Osteocyte (in vitro differentiated cells): ENCODE results near the gene LFNG. TPM values are rescaled to one million over a fixed set of nuclear protein-coding genes. Genes with fewer than 3 reads are reported as not detected.
A peak's percentile ranks its signal among the peaks of the same experiment; 100 is the strongest.

ENCODE experiments used
- DNase-seq: peaks from one replicate; pipeline ENCODE4 v3.0.0; 2021; ENCODE audit warnings: mixed read lengths; ENCODE audit not compliant: unreplicated experiment; ENCODE audit errors: extremely low spot score
- H3K27ac Mint-ChIP-seq: one replicate; pipeline ENCODE4 v1.8.0; 2021; ENCODE audit warnings: mild to moderate bottlenecking, mixed read lengths; ENCODE audit not compliant: unreplicated experiment
- H3K27me3 Mint-ChIP-seq: one replicate; pipeline ENCODE4 v1.8.0; 2021; ENCODE audit warnings: mixed read lengths; ENCODE audit not compliant: unreplicated experiment
- H3K36me3 Mint-ChIP-seq: one replicate; pipeline ENCODE4 v1.8.0; 2021; ENCODE audit warnings: mixed read lengths; ENCODE audit not compliant: unreplicated experiment
- H3K4me1 Mint-ChIP-seq: one replicate; pipeline ENCODE4 v1.8.0; 2021; ENCODE audit warnings: mixed read lengths; ENCODE audit not compliant: unreplicated experiment
- H3K4me3 Mint-ChIP-seq: one replicate; pipeline ENCODE4 v1.8.0; 2021; ENCODE audit warnings: mild to moderate bottlenecking, moderate library complexity, mixed read lengths; ENCODE audit not compliant: unreplicated experiment
- H3K9me3 Mint-ChIP-seq: one replicate; pipeline ENCODE4 v1.8.0; 2021; ENCODE audit warnings: mixed read lengths; ENCODE audit not compliant: unreplicated experiment
- total RNA-seq: library from RNA; stranded (reverse); gene quantifications from 2 replicates; pipeline ENCODE4 v1.2.1, GENCODE V29; 2021
- TF ChIP-seq, protein P1 (sequence below): fragments of 200-600 bp; sonication (generic); IDR thresholded peaks from 2 replicates; pipeline ENCODE4 v1.5.0; 2021; ENCODE audit warnings: antibody characterized with exemption, mild to moderate bottlenecking, moderate library complexity

The LFNG gene
- total RNA-seq, 1 donor from 2014 or later, result 23.3 TPM

DNA sequence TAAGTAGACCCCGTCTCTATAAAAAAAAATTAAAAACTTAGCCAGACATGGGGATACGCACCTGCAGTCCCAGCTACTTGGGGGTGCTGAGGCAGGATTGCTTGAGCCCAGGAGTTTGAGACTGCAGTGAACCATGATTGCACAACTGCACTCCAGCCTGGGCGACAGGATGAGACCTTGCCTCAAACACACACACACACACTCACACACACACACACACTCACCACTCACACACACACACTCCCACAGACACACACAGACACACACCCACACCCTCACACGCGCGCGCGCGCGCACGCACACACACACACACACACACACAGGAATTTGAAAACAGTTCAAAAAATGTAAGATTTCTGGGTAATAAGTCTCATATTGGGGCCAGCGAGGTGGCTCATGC lies 34.7 kb upstream of the LFNG start:
- H3K9me3 Mint-ChIP-seq, result no peaks in the 10 kb centered on the region
- H3K36me3 Mint-ChIP-seq, result no peaks in the 10 kb centered on the region
- DNase-seq, result no peak
- H3K4me3 Mint-ChIP-seq, result no peak overlapping the region
- no peaks in the 10 kb centered on the region for H3K27me3 Mint-ChIP-seq
- TF ChIP-seq, protein P1, sequence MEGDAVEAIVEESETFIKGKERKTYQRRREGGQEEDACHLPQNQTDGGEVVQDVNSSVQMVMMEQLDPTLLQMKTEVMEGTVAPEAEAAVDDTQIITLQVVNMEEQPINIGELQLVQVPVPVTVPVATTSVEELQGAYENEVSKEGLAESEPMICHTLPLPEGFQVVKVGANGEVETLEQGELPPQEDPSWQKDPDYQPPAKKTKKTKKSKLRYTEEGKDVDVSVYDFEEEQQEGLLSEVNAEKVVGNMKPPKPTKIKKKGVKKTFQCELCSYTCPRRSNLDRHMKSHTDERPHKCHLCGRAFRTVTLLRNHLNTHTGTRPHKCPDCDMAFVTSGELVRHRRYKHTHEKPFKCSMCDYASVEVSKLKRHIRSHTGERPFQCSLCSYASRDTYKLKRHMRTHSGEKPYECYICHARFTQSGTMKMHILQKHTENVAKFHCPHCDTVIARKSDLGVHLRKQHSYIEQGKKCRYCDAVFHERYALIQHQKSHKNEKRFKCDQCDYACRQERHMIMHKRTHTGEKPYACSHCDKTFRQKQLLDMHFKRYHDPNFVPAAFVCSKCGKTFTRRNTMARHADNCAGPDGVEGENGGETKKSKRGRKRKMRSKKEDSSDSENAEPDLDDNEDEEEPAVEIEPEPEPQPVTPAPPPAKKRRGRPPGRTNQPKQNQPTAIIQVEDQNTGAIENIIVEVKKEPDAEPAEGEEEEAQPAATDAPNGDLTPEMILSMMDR, result no peak
- H3K4me1 Mint-ChIP-seq, result peaks cover 33% of the 10 kb centered on the region
- H3K27ac Mint-ChIP-seq, result no peak overlapping the region

DNA sequence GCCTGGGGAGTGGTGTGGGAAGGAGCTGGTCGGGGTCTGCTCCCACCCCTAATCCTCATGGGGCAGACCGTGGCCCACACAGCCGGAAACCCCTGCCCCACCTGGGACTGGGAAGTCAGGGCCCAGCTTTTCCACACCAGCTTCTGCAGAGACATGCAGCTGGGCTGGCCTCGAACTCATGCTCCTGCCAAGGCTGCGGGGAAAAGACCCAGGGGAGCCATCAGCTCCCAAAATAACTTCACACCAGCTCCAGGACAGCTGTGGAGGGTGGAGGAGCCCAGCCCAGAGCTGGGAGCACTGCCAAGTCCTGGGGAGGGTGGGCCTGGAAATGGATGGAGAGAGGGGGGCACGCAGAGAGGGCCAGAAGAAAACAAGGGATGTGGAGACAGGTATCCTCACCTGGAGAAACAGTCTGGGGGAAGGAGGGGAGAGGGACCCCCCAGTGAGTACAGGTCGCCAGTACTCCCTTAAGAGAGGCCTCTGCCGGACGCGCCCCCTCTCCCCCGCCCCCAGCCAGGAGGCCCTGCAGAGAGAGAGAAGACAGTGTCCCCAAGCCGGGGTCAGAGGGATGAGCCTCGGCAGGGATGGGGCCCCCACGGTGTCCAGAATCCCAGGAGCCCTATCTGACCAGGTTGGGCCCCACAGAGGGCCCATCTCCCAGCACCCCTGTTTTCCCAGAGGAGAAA lies 31.8 kb upstream of the LFNG start:
- DNase-seq, result no peak

DNA sequence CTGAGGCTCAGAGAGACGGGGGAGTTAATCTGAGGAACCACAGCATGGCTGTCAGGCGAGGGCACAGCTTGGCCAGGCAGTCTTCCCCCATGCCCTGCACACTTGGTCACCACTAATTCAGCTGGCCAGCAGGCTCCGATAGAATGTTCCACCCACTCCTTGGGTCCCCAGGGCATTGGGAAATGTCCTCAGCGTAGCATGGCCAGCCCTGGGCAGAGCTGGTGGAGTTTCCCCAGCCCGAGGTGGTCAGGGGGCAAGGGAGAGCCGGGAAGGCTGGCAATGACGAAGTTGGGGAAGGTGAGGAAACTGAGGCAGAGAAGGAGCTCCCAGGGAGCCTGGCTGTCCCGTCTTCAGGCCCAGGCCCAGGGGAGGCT lies 31.3 kb upstream of the LFNG start:
- H3K4me1 Mint-ChIP-seq, result peaks cover 30% of the 10 kb centered on the region
- H3K36me3 Mint-ChIP-seq, result no peaks in the 10 kb centered on the region
- H3K4me3 Mint-ChIP-seq, result no peak overlapping the region
- no peaks in the 10 kb centered on the region for H3K27me3 Mint-ChIP-seq
- H3K9me3 Mint-ChIP-seq, result no peaks in the 10 kb centered on the region
- TF ChIP-seq, protein P1, result no peak
- no peak for DNase-seq
- peak overlapping the region; percentile 32 for H3K27ac Mint-ChIP-seq

More for the DNA sequence above, 31.8 kb upstream of the LFNG start:
- TF ChIP-seq, protein P1, result no peak
- Mint-ChIP-seq H3K36me3 (no peaks in the 10 kb centered on the region), H3K4me3 (no peak overlapping the region), H3K27me3 (no peaks in the 10 kb centered on the region), H3K9me3 (no peaks in the 10 kb centered on the region), H3K4me1 (peaks cover 29% of the 10 kb centered on the region), H3K27ac (no peak overlapping the region)

DNA sequence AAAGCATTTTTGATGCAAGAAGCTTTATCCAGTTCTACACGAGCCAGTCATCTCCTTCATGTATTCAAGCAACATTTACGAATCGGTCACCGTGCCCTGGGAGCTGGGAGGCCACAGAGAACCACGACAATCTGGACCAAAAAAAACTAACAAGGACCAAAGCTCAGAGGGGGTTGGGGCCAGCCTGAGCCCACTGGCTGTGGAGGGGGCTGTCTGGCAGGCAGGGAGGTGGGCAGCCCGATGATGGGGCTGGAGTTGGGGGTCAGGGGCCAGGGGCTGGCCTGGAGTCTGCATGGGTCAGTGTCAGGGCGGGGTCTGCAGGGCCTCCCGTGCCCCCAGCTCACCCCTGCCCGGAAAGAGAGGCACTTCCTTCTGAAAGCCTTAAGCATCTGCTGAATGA lies 30.9 kb upstream of the LFNG start:
- no peak overlapping the region for H3K4me3 Mint-ChIP-seq
- H3K9me3 Mint-ChIP-seq, result no peaks in the 10 kb centered on the region
- H3K36me3 Mint-ChIP-seq, result no peaks in the 10 kb centered on the region

DNA sequence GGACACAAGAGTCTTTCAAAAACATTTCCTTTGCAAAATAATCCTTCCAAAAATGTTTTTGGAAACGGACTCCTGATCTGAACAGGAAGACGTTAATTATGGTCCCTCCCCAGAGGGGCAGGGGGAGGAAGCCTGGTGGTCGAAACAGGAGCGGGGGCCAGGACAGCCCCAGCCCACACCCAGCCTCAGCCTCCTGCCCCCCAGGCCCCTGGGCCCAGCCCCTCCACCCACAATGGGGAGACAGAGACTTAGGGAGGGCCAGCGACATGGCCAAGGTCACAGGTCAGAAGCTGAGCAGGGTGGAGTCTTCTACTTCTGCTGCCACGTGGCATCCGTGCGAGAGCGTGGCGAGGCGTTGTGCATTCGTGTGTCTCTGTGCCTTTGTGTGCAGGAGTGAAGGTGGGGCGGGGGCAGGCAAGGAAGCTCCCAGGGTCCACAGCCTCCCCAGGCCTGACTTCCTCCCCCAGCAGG lies 29.4 kb upstream of the LFNG start:
- no peaks in the 10 kb centered on the region for H3K27me3 Mint-ChIP-seq
- H3K27ac Mint-ChIP-seq, result no peak overlapping the region
- no peaks in the 10 kb centered on the region for H3K36me3 Mint-ChIP-seq
- peaks cover 33% of the 10 kb centered on the region for H3K4me1 Mint-ChIP-seq
- TF ChIP-seq, protein P1, result no peak
- no peak overlapping the region for H3K4me3 Mint-ChIP-seq
- DNase-seq, result no peak
- no peaks in the 10 kb centered on the region for H3K9me3 Mint-ChIP-seq

More for the DNA sequence above, 30.9 kb upstream of the LFNG start:
- peaks cover 33% of the 10 kb centered on the region for H3K4me1 Mint-ChIP-seq
- no peak overlapping the region for H3K27ac Mint-ChIP-seq
- no peak for DNase-seq
- H3K27me3 Mint-ChIP-seq, result no peaks in the 10 kb centered on the region
- TF ChIP-seq, protein P1, result no peak
